Glomerular visceral epithelial cell (primary cell): ENCODE data around the gene MGAT4A.

Source experiments
- DNase-seq: peaks from one replicate; pipeline ENCODE4 v3.0.0-alpha.2; 2016; ENCODE audit errors: extremely low spot score

The MGAT4A gene

DNA sequence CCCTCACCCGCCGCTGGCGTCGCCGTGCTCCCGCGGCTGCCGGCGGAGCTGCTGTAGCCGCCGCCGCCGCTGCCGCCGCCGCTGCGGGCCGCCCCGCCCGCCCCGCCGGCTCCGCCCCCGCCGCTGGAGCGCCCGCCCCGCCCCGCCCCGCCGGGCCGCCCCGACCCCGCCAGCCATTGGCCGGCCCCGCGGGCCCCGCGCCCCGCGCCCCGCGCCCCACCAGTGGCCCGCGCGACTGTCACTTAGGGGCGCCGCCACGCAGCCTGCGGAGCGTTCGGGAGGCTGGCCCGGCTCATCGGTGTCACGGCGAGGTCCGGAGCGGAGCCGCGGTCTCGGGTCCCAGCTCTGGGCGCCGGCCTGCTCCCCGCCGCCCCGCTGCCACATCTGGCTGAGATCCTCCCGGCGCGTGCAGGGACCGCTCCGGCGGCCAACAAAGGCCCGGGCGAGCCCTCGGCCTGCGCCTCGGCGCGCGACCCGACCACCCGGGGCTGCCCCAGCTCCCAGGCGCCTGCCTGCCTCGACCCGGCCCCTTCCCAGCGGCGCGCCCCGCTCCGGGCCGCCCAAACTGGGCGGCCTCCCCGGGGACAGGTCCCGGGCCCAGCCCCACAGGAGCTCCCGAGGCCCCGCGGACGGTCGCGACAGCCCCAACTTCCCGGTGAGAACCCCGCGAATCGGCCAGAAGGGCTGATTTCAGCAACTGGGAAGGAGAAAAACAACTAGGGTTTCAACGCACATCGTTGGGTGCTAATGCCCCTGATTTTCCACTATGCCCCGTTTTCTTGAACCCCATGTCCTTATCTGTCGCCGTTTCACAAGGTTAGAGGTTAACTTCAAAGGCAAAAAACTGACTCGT, at the start of gene MGAT4A:
Gene MGAT4A (minus strand): TSS at position 92 of the 853 bp plus-strand sequence. CDS start 4,800 bp downstream, outside the sequence.
- DNase-seq = peak; percentile 49

DNA sequence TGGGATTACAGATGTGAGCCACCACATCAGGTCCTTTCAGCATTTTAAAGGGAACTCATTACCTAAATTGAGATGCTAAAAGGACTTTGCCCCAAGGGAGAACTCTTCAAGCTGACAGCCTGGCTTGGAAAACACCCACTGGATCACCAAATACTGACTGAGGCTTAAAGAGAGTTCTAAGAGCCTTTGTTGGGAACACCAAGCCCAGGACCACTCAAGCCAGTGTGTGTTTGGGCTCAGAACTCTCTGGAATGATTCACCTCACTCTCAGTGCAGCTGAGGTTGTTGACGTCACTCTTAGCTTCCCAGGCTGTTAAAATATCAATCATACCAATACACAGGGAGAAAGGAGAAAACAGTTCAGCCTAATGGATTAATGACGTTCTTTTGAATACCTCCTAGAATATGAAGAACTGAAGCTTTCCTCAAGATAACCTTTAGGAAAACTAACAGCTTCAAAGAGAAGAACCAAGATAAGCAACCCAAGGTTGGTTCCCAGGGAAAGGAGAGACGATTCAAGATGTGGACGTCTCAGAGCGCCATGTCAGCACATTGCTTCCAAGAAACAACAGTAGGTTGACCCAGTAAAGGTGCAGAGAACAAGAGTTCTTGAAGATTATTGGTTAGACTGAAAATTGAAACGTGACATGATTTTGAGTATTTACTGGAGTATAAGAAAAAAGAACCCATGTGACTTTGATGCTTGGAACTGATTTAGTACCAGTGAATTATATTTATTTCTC, 48.0 kb upstream of the MGAT4A start:
- no peak for DNase-seq

DNA sequence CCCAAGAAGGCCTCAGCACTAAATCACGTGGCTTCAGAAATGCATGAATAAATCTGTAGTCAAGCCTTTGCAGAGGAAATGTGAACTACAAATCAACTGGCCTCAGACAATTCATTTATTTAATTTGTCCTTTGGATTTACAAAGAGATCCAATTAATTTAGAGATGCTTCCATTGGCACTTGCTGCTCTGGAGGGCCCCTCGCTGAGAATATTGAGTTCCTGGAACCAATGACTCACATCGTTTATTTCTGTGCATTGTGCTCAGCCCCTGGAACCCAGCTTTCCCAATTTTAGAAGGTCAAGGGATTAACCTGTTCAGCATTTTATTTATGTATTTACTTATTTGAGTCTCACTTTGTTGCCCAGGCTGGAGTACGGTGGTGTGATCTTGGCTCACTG, 47.2 kb upstream of the MGAT4A start:
- no peak for DNase-seq

DNA sequence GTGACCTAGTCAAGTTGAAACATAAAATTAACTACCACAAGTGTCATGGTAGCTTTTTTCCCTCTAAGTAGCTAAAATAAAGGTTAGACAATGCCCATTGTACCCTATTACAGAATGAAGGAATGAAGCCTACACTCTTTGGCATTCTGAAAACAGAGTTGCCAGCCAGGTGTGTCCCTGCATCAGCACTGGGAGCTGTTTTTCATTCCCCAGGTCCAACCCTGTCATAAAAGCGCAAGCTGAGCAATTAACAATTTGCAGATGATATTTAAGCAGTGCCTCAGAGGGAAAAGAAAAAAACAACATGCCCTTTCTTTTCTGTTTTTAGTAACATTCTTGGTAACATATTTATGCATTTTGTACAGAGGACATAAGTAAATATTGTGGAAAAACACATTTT, 46.8 kb upstream of the MGAT4A start:
- no peak for DNase-seq

DNA sequence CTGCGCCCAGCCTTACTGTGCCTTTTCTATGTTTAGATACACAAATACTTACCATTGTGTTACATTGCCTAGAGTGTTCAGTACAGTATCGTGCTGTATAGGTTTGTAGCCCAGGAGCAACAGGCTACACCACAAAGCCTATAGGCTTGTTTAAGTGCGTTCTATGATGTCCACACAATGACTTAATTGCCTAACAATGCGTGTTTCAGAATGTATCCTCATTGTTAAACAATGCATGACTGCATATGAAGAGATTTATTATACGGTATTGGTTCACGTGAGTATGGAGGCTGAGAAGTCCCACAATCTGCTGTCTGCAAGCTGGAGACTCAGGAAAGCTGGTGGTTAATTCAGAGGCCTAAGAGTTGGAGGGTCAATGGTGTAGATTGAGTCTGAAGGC, 46.1 kb upstream of the MGAT4A start:
- DNase-seq = no peak

DNA sequence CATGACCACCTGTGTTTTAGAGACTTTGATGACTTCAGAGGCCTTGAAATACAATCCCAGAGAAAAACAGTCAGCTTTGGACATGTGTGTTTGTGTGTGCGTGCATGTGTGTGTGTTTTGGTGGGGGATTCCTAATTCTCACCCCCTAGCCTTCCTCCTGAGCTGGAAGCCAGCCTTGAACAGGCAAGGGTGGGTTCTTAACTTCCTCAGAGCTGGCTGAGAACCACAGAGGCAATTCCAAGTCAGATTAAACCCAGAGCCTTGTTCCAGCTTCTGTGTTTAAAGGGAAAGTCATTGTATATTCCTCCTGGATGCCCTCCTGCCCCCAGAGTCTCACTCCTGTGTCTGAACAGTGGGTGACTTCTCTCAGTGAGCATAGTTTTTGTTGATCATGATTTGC, 45.2 kb upstream of the MGAT4A start:
- no peak for DNase-seq

DNA sequence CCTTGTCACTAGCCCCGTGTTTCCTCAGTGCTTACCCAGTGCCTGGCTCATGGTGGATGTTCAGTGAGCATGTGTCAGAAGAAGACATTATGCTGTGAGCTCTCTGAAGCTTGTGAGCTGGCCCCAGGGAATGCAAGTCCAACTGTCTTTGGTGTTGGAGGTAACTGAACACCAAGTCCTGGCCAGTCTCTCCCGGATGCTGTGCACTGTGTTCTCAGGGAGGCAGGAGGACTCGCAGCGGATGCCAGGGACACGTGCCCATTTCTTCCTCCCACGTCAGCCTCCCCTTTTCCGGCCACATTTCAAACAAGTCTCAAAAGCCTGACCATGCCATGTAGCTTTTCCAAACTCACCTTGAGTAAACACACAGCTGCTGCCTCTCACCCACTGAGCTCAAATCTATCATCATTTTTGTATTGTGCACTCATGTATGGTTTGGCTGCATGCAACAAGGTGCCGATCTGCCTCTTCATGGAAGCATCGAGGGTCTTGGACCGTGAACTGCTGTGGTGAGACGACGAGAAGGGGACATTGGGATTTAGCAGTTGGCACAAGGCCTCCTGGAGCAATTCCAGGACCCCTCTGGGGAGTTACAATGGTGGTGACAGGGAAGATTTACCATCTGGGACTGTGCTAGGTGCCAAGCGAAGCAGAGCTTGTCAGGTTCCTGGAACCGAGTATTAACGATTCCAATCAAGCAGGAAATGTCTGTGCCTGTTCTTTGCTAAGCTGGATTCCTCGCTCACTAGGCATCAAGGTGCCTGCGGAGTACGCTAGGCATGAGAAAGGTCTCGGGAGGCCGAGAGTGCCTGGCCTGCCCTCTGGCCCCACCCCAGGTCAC, 44.4 kb upstream of the MGAT4A start:
- no peak for DNase-seq

DNA sequence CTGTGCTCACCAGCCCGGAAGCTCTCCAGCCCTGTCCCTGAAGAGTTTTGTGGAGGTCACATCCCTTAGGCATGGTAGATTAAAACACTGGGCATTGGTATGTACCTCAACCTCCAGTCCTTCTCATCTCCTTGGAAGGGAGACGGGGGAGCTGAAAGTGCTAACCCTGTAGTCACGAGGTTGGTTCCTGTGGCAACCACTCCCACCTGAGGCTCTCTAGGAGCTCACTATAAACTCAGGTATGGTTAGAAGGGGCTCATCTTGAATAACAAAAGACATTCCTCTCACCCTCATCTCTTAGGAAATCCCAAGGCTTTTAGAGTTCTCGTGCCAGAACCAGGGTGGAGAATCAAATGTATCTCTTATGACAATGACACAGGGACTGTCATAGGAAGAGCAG, 43.0 kb upstream of the MGAT4A start:
- no peak for DNase-seq

DNA sequence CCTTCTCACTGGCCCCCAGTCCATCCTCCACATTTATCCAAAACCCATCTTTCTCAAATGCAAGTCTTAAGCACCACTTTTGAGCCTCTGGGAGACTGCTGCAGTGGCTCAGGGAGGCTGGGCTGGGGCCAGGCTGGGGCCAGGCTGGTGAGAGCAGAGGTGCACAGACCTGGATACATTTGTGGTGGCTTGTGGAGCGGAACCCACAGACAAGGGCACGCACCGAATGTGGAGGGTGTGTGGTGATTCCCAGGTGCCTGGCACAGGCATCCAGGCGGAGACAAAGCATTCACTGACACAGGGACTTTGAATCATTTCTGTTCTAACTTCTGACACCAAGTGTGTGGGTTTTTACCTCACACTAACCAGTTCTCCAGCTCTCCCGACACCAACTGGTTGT, 42.2 kb upstream of the MGAT4A start:
- DNase-seq = no peak

DNA sequence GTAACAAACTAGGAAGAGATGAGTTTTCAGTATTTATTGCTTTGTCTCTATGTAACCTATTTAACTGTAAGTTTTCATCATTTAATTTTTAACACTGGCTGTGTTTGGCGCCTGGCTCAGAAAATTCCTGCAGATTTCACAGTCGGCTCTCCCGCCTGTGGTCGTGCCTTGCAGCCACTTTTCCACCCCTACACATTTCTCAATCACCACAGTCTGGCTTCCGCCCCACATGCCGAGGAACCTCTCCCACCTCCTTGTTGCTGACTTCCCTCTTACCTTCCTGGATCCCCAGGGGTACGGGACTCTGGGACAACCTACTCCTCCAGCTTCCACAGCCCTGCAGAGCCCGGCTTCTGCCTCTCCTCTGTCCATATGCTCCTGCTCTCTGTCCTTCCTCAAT, 41.6 kb upstream of the MGAT4A start:
- DNase-seq = no peak

DNA sequence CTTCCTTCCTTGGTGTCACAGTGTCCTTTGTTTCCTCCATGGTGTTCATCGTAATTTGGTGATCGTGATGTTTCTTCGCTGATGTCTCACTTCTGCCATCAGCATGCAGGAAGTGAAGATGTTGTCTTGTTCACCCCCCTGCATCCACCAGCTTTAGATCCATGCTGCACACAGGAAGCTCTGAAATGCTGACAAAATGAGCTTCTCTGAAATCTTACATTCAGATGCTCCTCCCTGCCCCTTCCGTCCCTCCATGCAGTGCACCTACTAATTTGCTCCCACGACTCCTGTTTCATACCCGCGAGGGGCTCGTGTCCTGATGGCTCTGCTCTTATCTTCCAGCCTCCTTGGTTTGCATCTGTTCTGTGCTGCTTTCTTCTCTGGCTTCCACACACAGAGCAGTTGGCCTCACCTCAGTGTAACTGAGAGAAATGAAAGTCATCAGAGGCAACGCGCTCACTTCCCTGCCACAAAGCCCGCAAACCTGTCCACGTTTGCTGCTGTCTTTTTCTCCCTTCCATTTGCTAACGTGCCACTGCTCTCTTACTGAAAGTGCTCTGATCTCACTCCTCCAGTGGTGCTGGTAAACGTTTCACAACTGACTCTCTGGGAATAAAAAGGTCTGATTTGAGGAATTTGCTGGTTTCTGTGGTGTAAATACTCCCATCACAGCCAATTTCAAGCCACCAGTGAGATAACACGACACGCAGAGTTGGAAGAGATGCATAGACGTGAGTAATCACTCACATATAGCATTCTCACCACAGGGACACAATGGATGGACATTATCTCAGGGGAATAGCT, 41.0 kb upstream of the MGAT4A start:
- DNase-seq = no peak

DNA sequence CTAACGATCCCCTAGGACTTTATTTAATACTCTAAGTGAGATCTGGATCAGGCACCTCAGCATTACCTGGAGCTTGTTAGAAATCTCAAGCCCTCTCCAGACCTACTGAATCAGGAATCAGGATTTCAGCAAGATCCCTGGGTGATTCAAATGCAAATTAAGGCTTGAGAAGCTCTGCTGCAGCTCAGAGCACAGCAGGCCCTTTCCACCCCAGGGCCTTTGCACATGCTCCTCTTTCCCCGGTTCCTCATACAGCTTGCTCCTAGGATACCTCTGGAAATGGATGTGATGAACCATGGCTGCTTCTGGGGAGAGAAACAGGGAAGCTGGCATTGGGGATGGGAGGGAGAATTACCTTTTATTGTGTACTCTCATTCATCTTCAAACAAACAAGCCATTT, 40.3 kb upstream of the MGAT4A start:
- DNase-seq = no peak

DNA sequence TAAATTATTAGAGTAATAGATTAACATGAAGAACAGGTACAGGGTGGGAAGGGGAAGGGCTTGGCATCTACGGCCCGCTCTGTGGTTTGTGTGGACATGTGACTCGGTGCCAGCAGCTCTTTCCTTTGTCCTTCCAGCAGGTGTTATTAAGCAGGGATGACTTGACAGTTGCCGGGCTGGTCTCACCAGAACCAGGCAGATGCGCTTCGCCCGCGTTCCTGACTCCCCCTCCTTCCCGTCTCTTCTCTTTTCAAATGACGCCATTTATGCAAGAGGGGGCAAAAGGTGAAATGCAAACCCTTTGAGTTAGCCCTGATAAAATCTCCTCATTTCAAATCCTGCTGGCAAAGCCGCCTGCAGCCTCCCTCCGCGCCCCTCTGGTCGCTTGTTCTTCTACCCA, 38.9 kb upstream of the MGAT4A start:
- no peak for DNase-seq

DNA sequence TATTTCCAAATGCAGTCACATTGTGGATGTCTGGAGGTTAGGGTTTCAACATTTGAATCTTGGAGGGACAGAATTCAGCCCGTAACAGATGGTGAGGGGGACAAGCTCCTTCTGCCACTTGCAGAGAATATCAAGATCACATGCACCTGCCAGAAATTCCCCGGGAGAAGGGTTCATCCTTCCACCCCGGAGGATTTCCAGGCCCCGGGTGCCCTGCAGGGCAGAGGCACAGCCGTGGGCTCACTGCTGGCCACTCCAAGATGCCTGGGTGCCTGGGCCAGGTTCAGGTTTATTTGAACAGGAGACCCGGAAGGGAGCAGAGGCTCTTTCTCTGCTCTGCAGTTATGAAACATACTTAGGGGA, 38.2 kb upstream of the MGAT4A start:
- DNase-seq = no peak

DNA sequence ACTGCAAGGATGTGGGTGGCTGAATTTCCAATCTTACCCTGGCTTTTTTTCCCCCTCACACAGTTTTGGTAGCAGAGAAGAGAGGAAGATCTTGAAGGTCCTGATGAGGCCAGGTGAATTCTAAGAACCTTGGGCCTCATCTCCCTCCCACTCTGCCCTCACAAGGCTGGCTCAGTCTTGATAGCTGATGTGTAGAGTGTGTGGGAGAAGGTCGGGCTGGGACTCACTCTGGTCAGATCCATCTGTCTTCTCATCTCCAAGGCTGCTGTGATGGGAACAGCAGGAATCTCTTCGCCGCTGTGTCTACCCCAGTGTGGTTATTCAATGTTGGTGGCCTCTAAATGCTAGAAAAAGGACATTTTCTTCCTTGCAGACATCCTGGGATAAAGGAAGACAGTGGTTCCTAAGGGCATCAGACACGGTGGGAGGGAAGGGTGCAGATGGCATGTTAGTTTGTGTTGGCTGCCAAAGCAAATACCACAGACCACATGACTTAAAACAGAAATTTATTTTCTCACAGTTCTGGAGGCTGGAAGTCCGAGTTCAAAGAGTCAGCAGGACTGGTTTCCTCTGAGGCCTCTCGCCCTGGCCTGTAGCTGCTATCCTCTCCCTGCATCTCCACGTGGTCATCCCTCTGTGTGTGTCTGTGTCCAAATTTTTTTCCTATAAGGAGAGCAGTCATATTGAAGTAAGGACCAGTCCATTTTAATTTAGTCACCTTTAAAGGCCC, 37.6 kb upstream of the MGAT4A start:
- peak; percentile 58 for DNase-seq

DNA sequence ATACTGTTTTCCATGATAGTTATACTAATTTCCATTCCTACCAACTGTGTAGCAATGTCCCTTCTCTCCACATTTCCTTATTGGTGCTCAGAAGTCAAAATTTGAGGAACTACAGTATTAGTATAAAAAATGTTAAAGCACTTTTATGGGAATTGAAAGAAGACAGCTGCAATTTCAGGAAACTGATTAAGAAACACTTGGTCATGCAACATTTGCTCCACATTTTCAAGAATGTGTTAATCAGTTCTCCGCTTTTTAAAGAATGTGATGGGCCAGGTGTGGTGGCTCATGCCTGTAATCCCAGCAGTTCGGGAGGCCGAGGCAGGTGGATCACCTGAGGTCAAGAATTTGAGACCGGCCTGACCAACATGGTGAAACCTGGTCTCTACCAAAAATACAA, 33.6 kb upstream of the MGAT4A start:
- DNase-seq = no peak

DNA sequence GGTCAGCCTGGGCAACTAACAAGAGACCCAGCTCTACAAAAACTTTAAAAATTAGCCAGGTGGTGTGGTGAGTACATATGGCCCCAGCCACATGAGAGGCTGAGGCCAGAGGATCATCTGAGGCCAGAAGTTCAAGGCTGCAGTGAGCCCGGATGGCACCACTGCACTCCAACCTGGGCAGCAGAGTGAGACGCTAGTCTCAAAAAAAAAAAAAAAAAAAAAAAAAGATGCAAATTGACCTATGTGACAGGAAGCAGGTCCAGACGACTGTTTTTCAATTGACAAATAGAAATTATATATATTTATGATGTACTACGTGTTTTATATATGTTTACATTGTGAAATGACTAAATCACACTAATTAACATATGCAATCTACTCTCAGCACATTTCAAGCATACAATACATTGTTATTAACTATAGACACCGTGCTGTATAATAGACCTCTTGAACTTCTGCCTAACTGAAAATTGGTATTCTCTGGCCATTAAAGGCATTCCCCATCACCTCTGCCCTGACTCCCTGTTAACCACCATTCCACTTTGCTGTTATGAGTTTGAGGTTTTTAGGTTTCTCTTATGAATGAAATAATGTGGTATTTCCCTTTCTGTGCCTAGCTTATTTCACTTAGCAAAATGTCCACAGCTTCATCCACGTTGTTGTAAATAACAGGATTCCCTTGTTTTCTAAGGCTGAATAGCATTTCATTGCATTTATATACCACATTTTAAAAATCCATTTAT, 32.4 kb upstream of the MGAT4A start:
- DNase-seq = no peak

DNA sequence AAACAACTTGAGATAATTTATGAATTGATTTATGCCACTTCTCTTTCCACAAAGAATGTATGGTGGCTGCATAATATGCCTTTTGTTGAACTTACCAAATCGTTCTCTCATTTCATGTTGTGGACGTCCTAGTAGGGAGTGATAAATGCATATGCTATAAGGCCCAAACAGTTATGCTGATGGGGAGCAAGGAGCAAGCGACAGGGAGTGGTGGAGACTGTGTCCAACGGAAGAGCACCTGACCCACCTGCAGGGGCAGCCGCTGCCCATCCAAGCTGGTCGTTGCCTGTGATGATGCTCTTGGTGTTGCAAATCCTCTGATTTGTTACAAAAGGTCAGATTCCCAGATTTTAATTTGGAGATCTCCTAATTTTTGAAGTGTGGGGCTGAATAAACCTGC, 31.0 kb upstream of the MGAT4A start:
- DNase-seq = no peak

DNA sequence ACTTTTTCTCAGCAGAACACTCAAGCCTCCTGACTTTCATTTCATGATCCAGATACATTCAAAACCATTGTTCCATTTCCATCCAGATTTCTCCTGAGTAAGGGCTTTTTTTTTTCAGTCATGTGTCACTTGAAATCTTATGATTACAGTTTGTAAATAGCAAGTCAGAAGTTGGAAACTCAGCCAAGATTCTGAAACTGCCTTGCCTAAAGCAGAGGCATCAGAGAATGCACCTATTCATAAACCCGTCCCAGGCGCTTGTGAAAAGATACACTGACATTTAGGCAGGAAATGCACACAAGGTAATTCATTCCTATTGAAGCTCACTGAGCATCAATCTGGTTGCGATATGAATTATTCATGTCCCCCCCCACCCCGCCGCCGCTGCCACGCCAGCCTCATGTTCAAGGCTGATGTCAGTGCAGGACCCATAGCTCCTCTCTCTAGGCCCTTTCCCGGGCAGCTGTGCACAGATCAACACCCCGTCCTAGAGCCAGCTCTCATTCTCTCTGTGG, 30.4 kb upstream of the MGAT4A start:
- no peak for DNase-seq
